A673 (cell line): Measurements from ENCODE around the gene WDR7.

Experiments
- EZH2 ChIP-seq: fragments of 200-600 bp; sonication (generic); IDR thresholded peaks from 2 replicates; pipeline ENCODE4 v1.6.1; 2017; ENCODE audit warnings: borderline replicate concordance, low read depth, mild to moderate bottlenecking, mixed read lengths, antibody characterized with exemption, low read length; ENCODE audit not compliant: poor library complexity, severe bottlenecking
- TF ChIP-seq, protein P1 (sequence below): fragments of 300-800, 200-600 bp; sonication (generic); conservative IDR thresholded peaks from 2 replicates; pipeline ENCODE4 v1.5.1; 2017; ENCODE audit warnings: low read depth, mild to moderate bottlenecking, antibody characterized with exemption, low read length, moderate library complexity, mixed read lengths

GRCh38 chr18:56741685-56742084 lies 90.5 kb downstream of the WDR7 start:
- TF ChIP-seq, protein P1, sequence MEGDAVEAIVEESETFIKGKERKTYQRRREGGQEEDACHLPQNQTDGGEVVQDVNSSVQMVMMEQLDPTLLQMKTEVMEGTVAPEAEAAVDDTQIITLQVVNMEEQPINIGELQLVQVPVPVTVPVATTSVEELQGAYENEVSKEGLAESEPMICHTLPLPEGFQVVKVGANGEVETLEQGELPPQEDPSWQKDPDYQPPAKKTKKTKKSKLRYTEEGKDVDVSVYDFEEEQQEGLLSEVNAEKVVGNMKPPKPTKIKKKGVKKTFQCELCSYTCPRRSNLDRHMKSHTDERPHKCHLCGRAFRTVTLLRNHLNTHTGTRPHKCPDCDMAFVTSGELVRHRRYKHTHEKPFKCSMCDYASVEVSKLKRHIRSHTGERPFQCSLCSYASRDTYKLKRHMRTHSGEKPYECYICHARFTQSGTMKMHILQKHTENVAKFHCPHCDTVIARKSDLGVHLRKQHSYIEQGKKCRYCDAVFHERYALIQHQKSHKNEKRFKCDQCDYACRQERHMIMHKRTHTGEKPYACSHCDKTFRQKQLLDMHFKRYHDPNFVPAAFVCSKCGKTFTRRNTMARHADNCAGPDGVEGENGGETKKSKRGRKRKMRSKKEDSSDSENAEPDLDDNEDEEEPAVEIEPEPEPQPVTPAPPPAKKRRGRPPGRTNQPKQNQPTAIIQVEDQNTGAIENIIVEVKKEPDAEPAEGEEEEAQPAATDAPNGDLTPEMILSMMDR: no peak
- TF ChIP-seq EZH2: no peak
